ENCODE results near the gene ANKRD42. TPM values are rescaled to one million over a fixed set of nuclear protein-coding genes. Genes with fewer than 3 reads are reported as not detected.
A peak's percentile ranks its signal among the peaks of the same experiment; 100 is the strongest.

The ANKRD42 gene
- total and polyA plus RNA-seq, 2 experiments from 2014 or later = 5.3 to 5.7 TPM

DNA sequence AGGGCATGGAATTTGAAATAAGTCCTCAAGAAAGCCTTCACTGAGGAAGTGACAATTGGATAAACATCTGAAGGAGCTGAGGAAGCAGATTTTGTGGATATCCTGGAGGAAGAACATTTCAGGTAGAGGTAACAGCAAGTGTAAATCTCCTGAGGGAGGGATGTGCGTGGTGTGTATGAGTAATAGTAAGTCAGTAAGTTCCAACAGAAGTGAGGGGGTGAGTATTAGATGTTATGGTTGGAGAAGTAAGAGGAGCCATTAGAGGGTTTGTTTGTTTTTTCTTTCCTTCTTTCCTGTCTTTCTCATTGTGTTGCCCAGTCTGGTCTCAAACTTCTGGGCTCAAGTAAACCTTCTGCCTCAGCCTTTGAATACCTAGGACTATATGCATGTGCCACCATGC lies 29.0 kb downstream of the ANKRD42 start:
- Histone ChIP-seq H3K27me3 (ENCODE audit: insufficient read depth) (no peaks in the 10 kb centered on the region), H3K4me2 (no peak overlapping the region), H3K27ac (ENCODE audit: low read depth) (no peak overlapping the region), H3F3A (replicated peaks; ENCODE audit: low read depth) (no peaks in the 10 kb centered on the region), H4K20me1 (replicated peaks; ENCODE audit: insufficient read depth) (no peaks in the 10 kb centered on the region), H3K4me1 (ENCODE audit: insufficient read depth) (no peaks in the 10 kb centered on the region), H2AFZ (no peak overlapping the region), H3K36me3 (ENCODE audit: insufficient read depth) (no peaks in the 10 kb centered on the region), H3K9me2 (ENCODE audit: insufficient read depth) (no peaks in the 10 kb centered on the region), H3K79me2 (replicated peaks; ENCODE audit: insufficient read depth) (no peaks in the 10 kb centered on the region), H3K4me3 (no peak overlapping the region)
- no peaks in the 10 kb centered on the region for H3K4me1 Mint-ChIP-seq
- ATAC-seq = no peak
- no peaks in the 10 kb centered on the region for H3K36me3 Mint-ChIP-seq (ENCODE audit: low read depth)
- no peaks in the 10 kb centered on the region for H3K9me3 Mint-ChIP-seq
- no peak overlapping the region for H3K27ac Mint-ChIP-seq
- H3K4me3 Mint-ChIP-seq = no peak overlapping the region
- TF ChIP-seq STAT1 (IDR thresholded peaks at IDR 0.05; ENCODE audit: unreplicated experiment) (no peak), POLR2AphosphoS5 (IDR thresholded peaks at IDR 0.05; ENCODE audit: low read depth) (no peak)
- TF ChIP-seq, protein P1, sequence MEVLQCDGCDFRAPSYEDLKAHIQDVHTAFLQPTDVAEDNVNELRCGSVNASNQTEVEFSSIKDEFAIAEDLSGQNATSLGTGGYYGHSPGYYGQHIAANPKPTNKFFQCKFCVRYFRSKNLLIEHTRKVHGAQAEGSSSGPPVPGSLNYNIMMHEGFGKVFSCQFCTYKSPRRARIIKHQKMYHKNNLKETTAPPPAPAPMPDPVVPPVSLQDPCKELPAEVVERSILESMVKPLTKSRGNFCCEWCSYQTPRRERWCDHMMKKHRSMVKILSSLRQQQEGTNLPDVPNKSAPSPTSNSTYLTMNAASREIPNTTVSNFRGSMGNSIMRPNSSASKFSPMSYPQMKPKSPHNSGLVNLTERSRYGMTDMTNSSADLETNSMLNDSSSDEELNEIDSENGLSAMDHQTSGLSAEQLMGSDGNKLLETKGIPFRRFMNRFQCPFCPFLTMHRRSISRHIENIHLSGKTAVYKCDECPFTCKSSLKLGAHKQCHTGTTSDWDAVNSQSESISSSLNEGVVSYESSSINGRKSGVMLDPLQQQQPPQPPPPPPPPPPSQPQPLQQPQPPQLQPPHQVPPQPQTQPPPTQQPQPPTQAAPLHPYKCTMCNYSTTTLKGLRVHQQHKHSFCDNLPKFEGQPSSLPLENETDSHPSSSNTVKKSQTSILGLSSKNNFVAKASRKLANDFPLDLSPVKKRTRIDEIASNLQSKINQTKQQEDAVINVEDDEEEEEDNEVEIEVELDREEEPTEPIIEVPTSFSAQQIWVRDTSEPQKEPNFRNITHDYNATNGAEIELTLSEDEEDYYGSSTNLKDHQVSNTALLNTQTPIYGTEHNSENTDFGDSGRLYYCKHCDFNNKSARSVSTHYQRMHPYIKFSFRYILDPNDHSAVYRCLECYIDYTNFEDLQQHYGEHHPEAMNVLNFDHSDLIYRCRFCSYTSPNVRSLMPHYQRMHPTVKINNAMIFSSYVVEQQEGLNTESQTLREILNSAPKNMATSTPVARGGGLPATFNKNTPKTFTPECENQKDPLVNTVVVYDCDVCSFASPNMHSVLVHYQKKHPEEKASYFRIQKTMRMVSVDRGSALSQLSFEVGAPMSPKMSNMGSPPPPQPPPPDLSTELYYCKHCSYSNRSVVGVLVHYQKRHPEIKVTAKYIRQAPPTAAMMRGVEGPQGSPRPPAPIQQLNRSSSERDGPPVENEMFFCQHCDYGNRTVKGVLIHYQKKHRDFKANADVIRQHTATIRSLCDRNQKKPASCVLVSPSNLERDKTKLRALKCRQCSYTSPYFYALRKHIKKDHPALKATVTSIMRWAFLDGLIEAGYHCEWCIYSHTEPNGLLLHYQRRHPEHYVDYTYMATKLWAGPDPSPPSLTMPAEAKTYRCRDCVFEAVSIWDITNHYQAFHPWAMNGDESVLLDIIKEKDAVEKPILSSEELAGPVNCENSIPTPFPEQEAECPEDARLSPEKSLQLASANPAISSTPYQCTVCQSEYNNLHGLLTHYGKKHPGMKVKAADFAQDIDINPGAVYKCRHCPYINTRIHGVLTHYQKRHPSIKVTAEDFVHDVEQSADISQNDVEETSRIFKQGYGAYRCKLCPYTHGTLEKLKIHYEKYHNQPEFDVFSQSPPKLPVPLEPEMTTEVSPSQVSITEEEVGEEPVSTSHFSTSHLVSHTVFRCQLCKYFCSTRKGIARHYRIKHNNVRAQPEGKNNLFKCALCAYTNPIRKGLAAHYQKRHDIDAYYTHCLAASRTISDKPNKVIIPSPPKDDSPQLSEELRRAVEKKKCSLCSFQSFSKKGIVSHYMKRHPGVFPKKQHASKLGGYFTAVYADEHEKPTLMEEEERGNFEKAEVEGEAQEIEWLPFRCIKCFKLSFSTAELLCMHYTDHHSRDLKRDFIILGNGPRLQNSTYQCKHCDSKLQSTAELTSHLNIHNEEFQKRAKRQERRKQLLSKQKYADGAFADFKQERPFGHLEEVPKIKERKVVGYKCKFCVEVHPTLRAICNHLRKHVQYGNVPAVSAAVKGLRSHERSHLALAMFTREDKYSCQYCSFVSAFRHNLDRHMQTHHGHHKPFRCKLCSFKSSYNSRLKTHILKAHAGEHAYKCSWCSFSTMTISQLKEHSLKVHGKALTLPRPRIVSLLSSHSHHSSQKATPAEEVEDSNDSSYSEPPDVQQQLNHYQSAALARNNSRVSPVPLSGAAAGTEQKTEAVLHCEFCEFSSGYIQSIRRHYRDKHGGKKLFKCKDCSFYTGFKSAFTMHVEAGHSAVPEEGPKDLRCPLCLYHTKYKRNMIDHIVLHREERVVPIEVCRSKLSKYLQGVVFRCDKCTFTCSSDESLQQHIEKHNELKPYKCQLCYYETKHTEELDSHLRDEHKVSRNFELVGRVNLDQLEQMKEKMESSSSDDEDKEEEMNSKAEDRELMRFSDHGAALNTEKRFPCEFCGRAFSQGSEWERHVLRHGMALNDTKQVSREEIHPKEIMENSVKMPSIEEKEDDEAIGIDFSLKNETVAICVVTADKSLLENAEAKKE (CRISPR knock-in tag; IDR thresholded peaks at IDR 0.05) = no peak
- no peaks in the 10 kb centered on the region for H3K27me3 Mint-ChIP-seq (ENCODE audit: insufficient read depth, low read depth, poor library complexity)
- DNase-seq (ENCODE audit: low spot score) = no peak

DNA sequence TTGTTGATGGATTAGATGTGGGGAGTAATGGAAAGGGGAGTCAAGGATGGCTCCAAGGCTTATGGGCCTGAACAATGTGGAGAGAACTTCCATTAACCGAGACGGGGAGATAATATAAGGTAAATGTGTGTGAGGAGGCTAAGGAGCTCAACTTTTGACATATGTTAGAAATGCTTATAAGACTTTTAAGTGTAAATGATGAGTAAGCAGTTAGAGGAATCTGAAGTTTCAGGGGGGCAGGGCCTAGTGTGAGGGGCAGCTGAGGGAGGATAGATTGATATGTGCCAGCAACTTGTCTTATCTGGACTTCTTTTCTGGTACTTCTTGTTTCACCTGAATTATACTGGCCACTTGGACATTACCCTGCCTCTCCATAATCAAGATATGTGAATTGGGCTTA lies 29.9 kb downstream of the ANKRD42 start:
- Histone ChIP-seq H3K79me2 (replicated peaks; ENCODE audit: insufficient read depth) (no peaks in the 10 kb centered on the region), H3K27me3 (ENCODE audit: insufficient read depth) (no peaks in the 10 kb centered on the region), H3K4me1 (ENCODE audit: insufficient read depth) (no peaks in the 10 kb centered on the region), H4K20me1 (replicated peaks; ENCODE audit: insufficient read depth) (no peaks in the 10 kb centered on the region), H3K4me3 (no peak overlapping the region), H3K9me2 (ENCODE audit: insufficient read depth) (no peaks in the 10 kb centered on the region), H3K27ac (ENCODE audit: low read depth) (no peak overlapping the region), H3K4me2 (no peak overlapping the region), H2AFZ (0 out of 2 replicates have a peak overlapping the region, but pooled peaks have one; percentile 23), H3K36me3 (ENCODE audit: insufficient read depth) (no peaks in the 10 kb centered on the region), H3F3A (replicated peaks; ENCODE audit: low read depth) (no peaks in the 10 kb centered on the region)
- Mint-ChIP-seq H3K27ac (no peak overlapping the region), H3K4me1 (no peaks in the 10 kb centered on the region), H3K4me3 (no peak overlapping the region), H3K27me3 (ENCODE audit: insufficient read depth, low read depth, poor library complexity) (no peaks in the 10 kb centered on the region), H3K9me3 (no peaks in the 10 kb centered on the region), H3K36me3 (ENCODE audit: low read depth) (no peaks in the 10 kb centered on the region)
- no peak for ATAC-seq
- DNase-seq (ENCODE audit: low spot score) = no peak
- TF ChIP-seq EZH2phosphoT487 (IDR thresholded peaks at IDR 0.05; ENCODE audit: unreplicated experiment) (no peak), JUNB (IDR thresholded peaks at IDR 0.05; ENCODE audit: unreplicated experiment) (no peak), NANOG (IDR thresholded peaks at IDR 0.05; ENCODE audit: borderline replicate concordance) (no peak)
- TF ChIP-seq, protein P2, sequence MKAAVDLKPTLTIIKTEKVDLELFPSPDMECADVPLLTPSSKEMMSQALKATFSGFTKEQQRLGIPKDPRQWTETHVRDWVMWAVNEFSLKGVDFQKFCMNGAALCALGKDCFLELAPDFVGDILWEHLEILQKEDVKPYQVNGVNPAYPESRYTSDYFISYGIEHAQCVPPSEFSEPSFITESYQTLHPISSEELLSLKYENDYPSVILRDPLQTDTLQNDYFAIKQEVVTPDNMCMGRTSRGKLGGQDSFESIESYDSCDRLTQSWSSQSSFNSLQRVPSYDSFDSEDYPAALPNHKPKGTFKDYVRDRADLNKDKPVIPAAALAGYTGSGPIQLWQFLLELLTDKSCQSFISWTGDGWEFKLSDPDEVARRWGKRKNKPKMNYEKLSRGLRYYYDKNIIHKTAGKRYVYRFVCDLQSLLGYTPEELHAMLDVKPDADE (IDR thresholded peaks at IDR 0.05) = no peak

Measured in GM23338 (cell line).